ENCODE results near the gene NRIP1.

NRIP1 gene

GRCh38 chr21:14923468-14923867, 141.3 kb downstream of the NRIP1 start:
- Histone ChIP-seq H3K36me3 (ENCODE audit: control insufficient read depth, insufficient read depth, low read length) (no peaks in the 10 kb centered on the region), H3K4me3 (replicated peaks; ENCODE audit: low read depth, low read length) (no peak overlapping the region), H3K27me3 (replicated peaks; ENCODE audit: control insufficient read depth, insufficient read depth, low read length) (no peaks in the 10 kb centered on the region)
- no peak for TF ChIP-seq CTCF (IDR thresholded peaks at IDR 0.05; ENCODE audit: insufficient read depth, low read length, poor library complexity, severe bottlenecking)
- no peak for DNase-seq (ENCODE audit: extremely low read depth, insufficient read length)

DNA sequence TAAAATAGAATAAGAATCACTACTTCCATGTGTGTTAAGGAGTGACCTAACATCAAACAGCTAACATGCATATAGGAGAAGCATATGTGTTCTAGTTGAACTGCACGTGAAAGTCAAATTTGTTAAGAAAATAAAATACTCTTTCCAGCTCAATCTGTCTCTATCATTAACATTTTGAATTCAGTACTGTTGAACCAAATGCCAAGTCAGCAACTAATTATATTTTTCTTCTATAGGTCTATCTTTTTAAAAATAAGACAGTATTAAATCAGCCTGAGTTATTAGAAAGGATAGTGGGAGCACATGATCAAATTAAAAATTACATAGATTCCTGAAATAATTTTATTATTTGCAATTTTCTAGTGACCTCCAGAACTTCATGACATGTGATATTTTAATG, 141.8 kb downstream of the NRIP1 start:
- Histone ChIP-seq H3K4me3 (replicated peaks; ENCODE audit: low read depth, low read length) (no peak overlapping the region), H3K27me3 (replicated peaks; ENCODE audit: control insufficient read depth, insufficient read depth, low read length) (no peaks in the 10 kb centered on the region), H3K36me3 (ENCODE audit: control insufficient read depth, insufficient read depth, low read length) (no peaks in the 10 kb centered on the region)
- no peak for TF ChIP-seq CTCF (IDR thresholded peaks at IDR 0.05; ENCODE audit: insufficient read depth, low read length, poor library complexity, severe bottlenecking)
- DNase-seq (ENCODE audit: extremely low read depth, insufficient read length), result no peak

- no peaks in the 10 kb centered on the region for H3K27me3 ChIP-seq (replicated peaks; ENCODE audit: control insufficient read depth, insufficient read depth, low read length)
- no peak overlapping the region for H3K4me3 ChIP-seq (replicated peaks; ENCODE audit: low read depth, low read length)
- H3K36me3 ChIP-seq (ENCODE audit: control insufficient read depth, insufficient read depth, low read length), result no peaks in the 10 kb centered on the region
- DNase-seq (ENCODE audit: extremely low read depth, insufficient read length), result no peak
- no peak for TF ChIP-seq CTCF (IDR thresholded peaks at IDR 0.05; ENCODE audit: insufficient read depth, low read length, poor library complexity, severe bottlenecking)
These were observed 146.3 kb downstream of the NRIP1 start for GRCh38 chr21:14918527-14918926.

DNA sequence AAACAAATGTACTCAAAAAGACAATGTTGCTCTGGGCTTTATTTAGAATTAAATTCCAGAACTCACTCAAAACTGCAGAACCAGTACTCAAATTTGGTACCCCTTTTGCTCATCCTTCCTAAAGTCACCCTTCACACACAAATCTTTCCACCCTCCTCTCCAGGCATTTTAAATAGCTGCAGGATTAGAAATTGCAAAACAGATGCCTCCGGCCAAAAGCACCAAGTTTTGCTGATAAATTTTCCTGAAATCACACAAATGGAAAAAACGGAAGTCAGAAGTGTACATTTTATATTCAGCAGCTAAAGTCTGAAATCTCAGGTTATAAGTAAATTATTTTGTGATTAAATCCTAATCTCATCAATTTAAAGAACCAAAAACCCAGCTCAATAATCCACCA, 147.0 kb downstream of the NRIP1 start:
- no peak for DNase-seq (ENCODE audit: extremely low read depth, insufficient read length)
- H3K27me3 ChIP-seq (replicated peaks; ENCODE audit: control insufficient read depth, insufficient read depth, low read length), result no peaks in the 10 kb centered on the region
- no peaks in the 10 kb centered on the region for H3K36me3 ChIP-seq (ENCODE audit: control insufficient read depth, insufficient read depth, low read length)
- H3K4me3 ChIP-seq (replicated peaks; ENCODE audit: low read depth, low read length), result no peak overlapping the region
- no peak for TF ChIP-seq CTCF (IDR thresholded peaks at IDR 0.05; ENCODE audit: insufficient read depth, low read length, poor library complexity, severe bottlenecking)

GRCh38 chr21:14916676-14917141, 148.1 kb downstream of the NRIP1 start:
- no peak for TF ChIP-seq CTCF (IDR thresholded peaks at IDR 0.05; ENCODE audit: insufficient read depth, low read length, poor library complexity, severe bottlenecking)
- H3K4me3 ChIP-seq (replicated peaks; ENCODE audit: low read depth, low read length), result no peak overlapping the region
- H3K36me3 ChIP-seq (ENCODE audit: control insufficient read depth, insufficient read depth, low read length), result no peaks in the 10 kb centered on the region
- DNase-seq (ENCODE audit: extremely low read depth, insufficient read length), result no peak
- no peaks in the 10 kb centered on the region for H3K27me3 ChIP-seq (replicated peaks; ENCODE audit: control insufficient read depth, insufficient read depth, low read length)

GRCh38 chr21:14913638-14914037, 151.2 kb downstream of the NRIP1 start:
- DNase-seq (ENCODE audit: extremely low read depth, insufficient read length), result no peak
- H3K4me3 ChIP-seq (replicated peaks; ENCODE audit: low read depth, low read length), result no peak overlapping the region
- no peak for TF ChIP-seq CTCF (IDR thresholded peaks at IDR 0.05; ENCODE audit: insufficient read depth, low read length, poor library complexity, severe bottlenecking)
- no peaks in the 10 kb centered on the region for H3K27me3 ChIP-seq (replicated peaks; ENCODE audit: control insufficient read depth, insufficient read depth, low read length)
- no peaks in the 10 kb centered on the region for H3K36me3 ChIP-seq (ENCODE audit: control insufficient read depth, insufficient read depth, low read length)
